CD1c-positive myeloid dendritic cell (primary cell): ENCODE measurements around the gene CCDC60.

Source experiments
- DNase-seq: peaks from one replicate; pipeline ENCODE4 v3.0.0-alpha.2; 2016; ENCODE audit errors: extremely low spot score

The CCDC60 gene

DNA sequence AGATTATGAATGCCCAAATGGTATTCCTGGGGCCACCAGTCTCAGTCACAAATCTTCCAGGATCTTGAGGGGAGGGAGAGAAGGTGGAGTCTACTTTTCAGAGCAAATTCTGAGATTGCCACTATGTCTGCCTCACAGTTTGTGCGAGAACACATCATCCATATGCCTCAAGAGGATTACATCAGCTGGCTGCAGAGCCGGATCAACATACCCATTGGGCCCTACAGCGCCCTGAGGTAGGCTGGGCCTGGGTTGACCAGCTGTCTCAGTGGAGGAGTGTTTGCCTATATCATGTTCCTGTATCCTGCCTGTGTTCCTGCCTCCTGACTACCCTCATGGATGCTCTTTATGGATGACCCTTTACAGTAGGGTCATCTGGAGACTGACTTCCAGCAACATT lies 205.9 kb downstream of the CCDC60 start:
- no peak for DNase-seq

GRCh38 chr12:119544765-119545625 lies 210.5 kb downstream of the CCDC60 start:
- peak; percentile 56 for DNase-seq

GRCh38 chr12:119546340-119546739 lies 211.8 kb downstream of the CCDC60 start:
- no peak for DNase-seq

GRCh38 chr12:119547001-119547400 lies 212.5 kb downstream of the CCDC60 start:
- no peak for DNase-seq

DNA sequence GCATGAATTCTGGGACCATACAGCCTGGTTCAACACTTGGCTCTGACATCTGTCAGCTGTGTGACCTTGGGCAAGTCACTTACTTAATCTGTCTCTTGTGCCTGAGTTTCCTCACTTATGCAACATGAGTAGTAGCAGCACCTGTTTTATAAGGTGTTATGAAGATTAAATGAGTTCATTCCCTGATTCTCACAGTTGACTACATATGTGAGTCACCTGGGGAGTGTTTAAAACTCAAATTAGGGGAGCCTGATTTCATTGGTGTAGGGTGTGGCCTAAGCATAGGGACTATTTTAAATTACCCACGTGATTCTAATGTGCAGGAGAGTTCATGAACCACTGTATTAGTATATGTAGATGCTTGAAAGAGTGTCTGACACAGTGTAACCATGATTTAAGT lies 222.3 kb downstream of the CCDC60 start:
- DNase-seq: no peak

DNA sequence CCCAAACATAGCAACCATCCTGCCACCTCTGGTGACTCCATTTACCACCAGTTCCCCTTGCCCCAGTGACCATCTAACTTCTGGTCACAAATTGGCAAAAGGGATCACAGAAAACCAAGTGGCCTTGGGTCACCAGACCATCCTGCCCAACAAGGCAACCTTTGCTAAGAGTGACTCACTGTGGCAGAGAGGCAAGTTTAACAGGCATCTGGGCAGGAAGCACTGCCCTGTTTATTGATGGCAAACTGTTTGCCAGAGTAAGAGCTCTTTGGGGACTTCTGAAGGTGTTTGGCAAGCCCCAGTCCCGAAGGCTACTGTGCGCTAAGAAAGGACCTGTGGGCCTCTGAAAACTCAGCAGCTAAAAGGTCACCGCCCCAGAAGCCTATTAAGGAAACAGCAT lies 230.9 kb downstream of the CCDC60 start:
- DNase-seq: no peak

DNA sequence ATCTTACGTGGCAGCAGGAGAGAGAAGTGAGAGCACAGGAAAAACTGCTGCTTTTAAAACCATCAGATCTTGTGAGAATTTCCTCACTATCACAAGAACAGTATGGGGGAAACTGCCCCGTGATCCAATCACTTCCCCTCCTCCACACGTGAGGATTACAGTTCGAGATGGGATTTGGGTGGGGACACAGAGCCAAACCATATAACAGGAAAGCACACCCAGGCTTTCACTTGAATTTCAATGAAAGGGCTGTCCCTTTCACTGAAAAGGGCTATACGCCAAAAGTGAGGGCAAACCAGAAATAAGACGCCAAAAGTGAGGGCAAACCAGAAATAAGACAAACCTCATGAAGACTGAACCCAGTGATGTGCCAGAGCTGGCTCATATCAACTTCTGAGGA lies 236.2 kb downstream of the CCDC60 start:
- DNase-seq: no peak

DNA sequence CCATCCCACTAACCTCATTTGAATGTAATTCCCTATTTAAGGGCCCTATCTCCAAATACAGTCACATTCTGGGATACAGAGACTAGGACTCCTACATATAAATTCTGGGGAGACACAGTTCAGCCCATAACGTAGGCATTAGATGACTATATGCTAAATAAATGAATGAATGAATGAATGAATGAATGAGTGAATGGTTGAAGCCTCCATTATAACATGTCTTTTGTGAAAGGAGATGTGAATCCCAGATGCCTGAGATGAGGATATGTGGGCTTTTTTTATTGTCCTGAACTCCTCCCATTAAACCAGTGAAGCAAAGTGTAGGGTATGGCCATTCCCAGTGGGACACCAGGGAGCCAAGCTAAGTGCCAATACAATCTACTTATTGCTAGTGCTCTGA lies 238.6 kb downstream of the CCDC60 start:
- DNase-seq: no peak

- DNase-seq: no peak
Observed at GRCh38 chr12:119574255-119574654, 239.7 kb downstream of the CCDC60 start.

DNA sequence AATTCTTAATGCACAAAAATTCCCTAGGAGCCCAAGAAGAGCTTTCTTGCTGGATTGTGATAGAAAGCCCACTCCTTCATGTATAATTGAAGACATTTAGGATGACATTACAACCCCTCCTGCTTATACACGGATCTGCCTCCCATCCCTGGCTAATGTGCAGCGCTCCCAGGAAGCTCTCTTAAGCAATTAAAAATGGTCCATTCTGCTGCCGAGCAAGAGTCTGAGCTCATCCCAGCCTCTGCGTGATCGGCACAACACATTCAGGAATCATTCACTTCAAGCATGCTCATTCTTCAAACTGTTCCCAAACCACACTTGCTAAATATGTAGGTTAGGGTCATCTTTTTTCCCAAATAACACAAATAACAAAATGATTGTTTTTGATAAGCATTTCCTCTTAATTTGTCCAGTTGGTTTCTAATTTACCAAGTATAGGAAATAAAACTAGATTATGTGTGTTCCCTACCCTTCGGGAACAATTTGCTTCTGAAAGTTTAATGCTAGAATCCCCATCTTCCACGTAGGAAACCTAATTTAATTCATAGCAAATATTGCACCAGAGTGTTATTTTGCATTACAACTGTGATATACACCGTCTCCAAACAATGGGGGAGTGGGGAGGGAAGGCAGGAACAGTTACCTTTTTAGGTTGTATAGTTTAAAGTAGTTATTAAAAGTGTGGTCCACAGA lies 241.7 kb downstream of the CCDC60 start:
- DNase-seq: no peak

GRCh38 chr12:119576915-119577314 lies 242.4 kb downstream of the CCDC60 start:
- no peak for DNase-seq

DNA sequence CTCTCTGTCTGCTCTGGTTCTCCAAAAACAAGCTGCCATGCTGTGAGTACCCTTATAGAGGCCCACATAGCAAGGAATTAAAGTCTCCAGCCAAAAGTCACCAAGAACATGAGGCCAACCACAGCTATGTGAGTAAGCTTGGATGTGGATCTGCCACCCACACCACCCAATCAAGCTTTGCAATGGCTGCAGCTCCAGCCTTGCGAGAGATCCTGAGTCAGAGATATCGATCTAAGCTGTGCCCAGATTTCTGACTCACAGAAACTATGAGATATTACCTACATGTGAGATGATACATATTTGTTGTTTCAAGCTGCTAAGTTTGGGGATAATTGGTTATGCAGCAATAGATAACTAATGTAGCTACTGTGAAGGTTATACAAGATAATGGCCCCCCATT lies 243.6 kb downstream of the CCDC60 start:
- DNase-seq: no peak

DNA sequence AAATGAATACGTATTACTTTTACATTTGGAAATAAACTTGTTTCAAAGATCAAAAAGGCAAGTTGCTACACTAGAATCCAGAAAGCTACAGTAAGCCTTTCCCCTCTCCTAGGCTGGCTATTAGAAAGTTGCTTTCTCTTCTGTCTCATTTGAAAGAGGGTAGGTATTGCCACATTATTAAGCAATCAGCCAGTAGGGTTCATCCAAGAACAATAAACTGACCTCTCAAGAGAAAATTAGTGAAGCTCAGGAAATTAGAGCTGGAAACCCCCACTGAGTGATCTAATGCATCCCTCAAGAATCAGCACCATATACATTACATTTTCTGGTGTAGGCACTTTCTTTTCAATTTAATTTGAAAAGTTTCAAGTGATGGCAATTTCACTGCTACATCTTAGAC lies 254.6 kb downstream of the CCDC60 start:
- no peak for DNase-seq

DNA sequence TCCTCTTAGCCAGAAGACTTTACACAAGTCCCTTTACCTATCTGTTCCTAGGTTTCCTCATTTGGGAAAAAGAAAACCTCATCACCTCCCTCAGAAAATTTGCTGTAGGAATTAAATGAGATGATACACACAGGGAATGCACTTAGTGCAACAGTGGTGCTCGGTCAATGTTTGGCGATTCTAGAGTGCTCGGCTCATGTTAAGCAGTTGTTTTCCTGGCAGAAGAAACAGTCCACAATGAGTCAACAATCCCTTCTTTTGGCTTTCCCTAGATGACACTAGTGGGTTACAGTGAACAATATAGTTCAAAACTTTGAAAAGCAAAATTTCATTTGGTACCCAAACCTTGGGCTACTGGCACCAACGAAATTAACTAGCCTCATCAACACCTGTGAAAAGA lies 255.1 kb downstream of the CCDC60 start:
- DNase-seq: no peak
